DMS53 treated with DMSO at 0.1 percent for 48 hours (cell line): Measurements from ENCODE around the gene TSHZ2.
"Not testable (repeated sequence)": the region's sequence is repeated elsewhere in the genome, so short reads cannot be mapped to it uniquely, and the experiment has no call there.

Experiments
- DNase-seq: peaks from one replicate; lab custom pipeline; 2025; ENCODE audit not compliant: unreplicated experiment; lab: John Stamatoyannopoulos, UW

Gene TSHZ2

GRCh38 chr20:53080969-53081871 is 109.1 kb downstream of the TSHZ2 start:
- no peak for DNase-seq

- no peak for DNase-seq
Observed at GRCh38 chr20:53081916-53082863, 110.0 kb downstream of the TSHZ2 start.

GRCh38 chr20:53083411-53083810 is 111.3 kb downstream of the TSHZ2 start:
- DNase-seq: no peak

GRCh38 chr20:53084408-53084997 is 112.3 kb downstream of the TSHZ2 start:
- DNase-seq: no peak

GRCh38 chr20:53085720-53086119 is 113.6 kb downstream of the TSHZ2 start:
- no peak for DNase-seq

- DNase-seq: no peak
Observed at GRCh38 chr20:53087037-53087777, 115.0 kb downstream of the TSHZ2 start.

GRCh38 chr20:53088786-53089185 is 116.6 kb downstream of the TSHZ2 start:
- no peak for DNase-seq

GRCh38 chr20:53089851-53090250 is 117.7 kb downstream of the TSHZ2 start:
- DNase-seq: not testable (repeated sequence)

- no peak for DNase-seq
Observed at GRCh38 chr20:53091789-53092188, 119.6 kb downstream of the TSHZ2 start.

- no peak for DNase-seq
Observed at GRCh38 chr20:53092772-53093300, 120.7 kb downstream of the TSHZ2 start.

GRCh38 chr20:53097371-53097770 is 125.2 kb downstream of the TSHZ2 start:
- no peak for DNase-seq

- DNase-seq: no peak
Observed at GRCh38 chr20:53097791-53098190, 125.6 kb downstream of the TSHZ2 start.

- DNase-seq: no peak
Observed at GRCh38 chr20:53098621-53099020, 126.5 kb downstream of the TSHZ2 start.

GRCh38 chr20:53099856-53100255 is 127.7 kb downstream of the TSHZ2 start:
- no peak for DNase-seq

GRCh38 chr20:53100476-53100911 is 128.3 kb downstream of the TSHZ2 start:
- no peak for DNase-seq

- DNase-seq: no peak
Observed at GRCh38 chr20:53101992-53102760, 130.0 kb downstream of the TSHZ2 start.

- DNase-seq: no peak
Observed at GRCh38 chr20:53103124-53103523, 131.0 kb downstream of the TSHZ2 start.

GRCh38 chr20:53104884-53105283 is 132.7 kb downstream of the TSHZ2 start:
- DNase-seq: no peak

- no peak for DNase-seq
Observed at GRCh38 chr20:53116733-53117132, 144.6 kb downstream of the TSHZ2 start.

GRCh38 chr20:53122853-53123252 is 150.7 kb downstream of the TSHZ2 start:
- no peak for DNase-seq
